ENCODE measurements around the gene ZBED6. TPM values are rescaled to one million over a fixed set of nuclear protein-coding genes. Genes with fewer than 3 reads are reported as not detected.
A peak's percentile ranks its signal among the peaks of the same experiment; 100 is the strongest.

The ZBED6 gene
- total and polyA plus RNA-seq, 2 donors (not counting 3 experiments of a cell fraction or from before 2014, with no cell fraction given): 6.4 to 38.9 TPM

- Histone ChIP-seq H3K36me3 (ENCODE audit: control insufficient read depth in 2 of 2, extremely low read depth in 1 of 2, insufficient read depth in 2 of 2, low read length in 2 of 2) (no peaks in the 10 kb centered on the region), H3K9me3 (replicated peaks; ENCODE audit: control insufficient read depth, insufficient read depth, low read length) (no peaks in the 10 kb centered on the region), H3K27me3 (ENCODE audit: control insufficient read depth in 2 of 2, insufficient read depth in 2 of 2, low read length in 2 of 2) (peaks cover 4 to 6% of the 10 kb centered on the region in 2 experiments), H3K4me3 (replicated peaks in 1 of 3; ENCODE audit: insufficient read depth in 1 of 3, low read depth in 1 of 3, low read length in 3 of 3) (no peak overlapping the region), H3K9ac (replicated peaks; ENCODE audit: extremely low read depth, insufficient read depth, low read length) (no peak overlapping the region), H3K9me1 (replicated peaks; ENCODE audit: control insufficient read depth, extremely low read depth, insufficient read depth, low read length) (no peaks in the 10 kb centered on the region), H3K4me1 (ENCODE audit: control insufficient read depth, extremely low read depth, insufficient read depth, low read length) (peaks cover 3% of the 10 kb centered on the region), H2AFZ (ENCODE audit: low read depth, low read length) (no peak overlapping the region), H3K4me2 (ENCODE audit: insufficient read depth, low read length) (no peak overlapping the region), H3K79me2 (ENCODE audit: control insufficient read depth, insufficient read depth, low read length) (no peaks in the 10 kb centered on the region), H3K27ac (ENCODE audit: insufficient read depth, low read depth, low read length) (no peak overlapping the region), H4K20me1 (replicated peaks; ENCODE audit: control insufficient read depth, extremely low read depth, insufficient read depth, low read length) (no peaks in the 10 kb centered on the region)
- no peak for DNase-seq (ENCODE audit: low read depth, low spot score)
- BruUV-seq (replicated peaks): no TSS peak
- POLR2A ChIA-PET: no interaction called here
- dilution Hi-C loops (cut with MboI; ENCODE audit: extremely low pct_ligation_motif_present, low sequenced_read_pairs) (no loop called here), intact Hi-C loops (cut with micrococcal nuclease) (no loop called here)
- TF ChIP-seq GATA2 (IDR thresholded peaks at IDR 0.05; ENCODE audit: insufficient read depth, insufficient read length, low read depth, low read length): no peak
- TF ChIP-seq JUN (IDR thresholded peaks at IDR 0.05; ENCODE audit: borderline replicate concordance, insufficient read depth, insufficient read length, low read depth): no peak
- TF ChIP-seq POLR2AphosphoS5 (IDR thresholded peaks at IDR 0.05; ENCODE audit: insufficient read depth, low read depth, low read length): no peak
- no peak for TF ChIP-seq MYC (IDR thresholded peaks at IDR 0.05; ENCODE audit: low read depth, low read length)
- CTCF ChIA-PET: no interaction called here
- FAIRE-seq: no peak
These were observed 27.2 kb upstream of the ZBED6 start for GRCh38 chr1:203768256-203768655.

DNA sequence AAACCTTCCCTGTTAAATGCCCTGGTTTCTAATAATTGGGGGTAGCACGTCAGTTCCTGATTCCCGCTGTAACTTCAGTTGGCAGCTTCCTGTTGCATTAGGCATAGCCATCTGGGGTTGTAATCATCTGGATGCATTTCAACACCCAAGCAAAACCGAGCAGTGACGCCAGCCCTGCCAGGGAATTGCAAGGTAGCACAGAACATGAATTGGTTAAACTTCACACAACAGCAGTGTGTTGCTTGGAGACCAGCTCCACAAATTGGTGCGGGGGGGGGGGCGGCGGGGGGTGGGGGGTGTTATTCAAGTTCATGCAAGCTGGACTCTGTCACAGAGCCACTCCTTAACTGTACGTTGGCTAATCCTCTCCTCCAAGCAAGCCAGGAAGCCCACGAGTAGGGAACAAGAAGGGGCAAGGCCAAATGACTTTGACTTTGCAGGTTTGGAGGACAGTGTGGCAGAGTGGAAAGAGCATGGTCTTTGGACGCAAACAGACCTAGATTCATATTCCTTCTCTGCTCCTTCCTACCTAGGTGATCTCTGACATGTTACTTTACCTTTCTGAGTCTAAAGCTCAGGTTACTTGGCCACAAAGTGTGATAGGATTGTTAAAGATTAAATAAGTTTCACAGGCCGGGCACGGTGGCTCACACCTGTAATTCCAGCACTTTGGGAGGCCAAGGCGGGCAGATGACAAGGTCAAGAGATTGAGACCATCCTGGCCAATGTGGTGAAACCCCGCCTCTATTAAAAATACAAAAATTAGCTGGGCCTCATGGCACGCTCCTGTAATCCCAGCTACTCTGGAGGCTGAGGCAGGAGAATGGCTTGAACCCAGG, 25.7 kb upstream of the ZBED6 start:
- H3K4me3 ChIP-seq (replicated peaks in 1 of 3; ENCODE audit: insufficient read depth in 1 of 3, low read depth in 1 of 3, low read length in 3 of 3): no peak overlapping the region
- H3K9me3 ChIP-seq (replicated peaks; ENCODE audit: control insufficient read depth, insufficient read depth, low read length): no peaks in the 10 kb centered on the region
- H3K9ac ChIP-seq (replicated peaks; ENCODE audit: extremely low read depth, insufficient read depth, low read length): no peak overlapping the region
- TF ChIP-seq GATA2 (IDR thresholded peaks at IDR 0.05; ENCODE audit: insufficient read depth, insufficient read length, low read depth, low read length): no peak
- peaks cover 0 to 5% of the 10 kb centered on the region in 2 experiments for H3K27me3 ChIP-seq (ENCODE audit: control insufficient read depth in 2 of 2, insufficient read depth in 2 of 2, low read length in 2 of 2)
- ChIA-PET CTCF (no interaction called here), POLR2A (interaction anchor here (0.6 kb wide), 1 partner anchor 19 kb away, joined by 5 read pairs; no protein-coding TSS in a partner anchor)
- FAIRE-seq (peak; percentile 81), DNase-seq (ENCODE audit: low read depth, low spot score) (peak; percentile 68)
- H3K79me2 ChIP-seq (ENCODE audit: control insufficient read depth, insufficient read depth, low read length): no peaks in the 10 kb centered on the region
- intact Hi-C loops (cut with micrococcal nuclease) (loop anchor here (1.0 kb wide), 1 partner anchor 41 kb away; no protein-coding TSS in a partner anchor), dilution Hi-C loops (cut with MboI; ENCODE audit: extremely low pct_ligation_motif_present, low sequenced_read_pairs) (no loop called here)
- no peak overlapping the region for H3K27ac ChIP-seq (ENCODE audit: insufficient read depth, low read depth, low read length)
- H4K20me1 ChIP-seq (replicated peaks; ENCODE audit: control insufficient read depth, extremely low read depth, insufficient read depth, low read length): no peaks in the 10 kb centered on the region
- H3K4me1 ChIP-seq (ENCODE audit: control insufficient read depth, extremely low read depth, insufficient read depth, low read length): peaks cover 3% of the 10 kb centered on the region
- no peaks in the 10 kb centered on the region for H3K9me1 ChIP-seq (replicated peaks; ENCODE audit: control insufficient read depth, extremely low read depth, insufficient read depth, low read length)
- BruUV-seq (replicated peaks): no TSS peak
- peak overlapping the region; percentile 59 for H3K4me2 ChIP-seq (ENCODE audit: insufficient read depth, low read length)
- H2AFZ ChIP-seq (ENCODE audit: low read depth, low read length): peak overlapping the region; percentile 76
- no peaks in the 10 kb centered on the region for H3K36me3 ChIP-seq (ENCODE audit: control insufficient read depth in 2 of 2, extremely low read depth in 1 of 2, insufficient read depth in 2 of 2, low read length in 2 of 2)
